ENCODE results near the gene VSIG1.

GRCh38 chrX:108049649-108050048 is 4.8 kb downstream of the VSIG1 start:
- TF ChIP-seq YY1 (IDR thresholded peaks at IDR 0.05; ENCODE audit: extremely low read depth, insufficient replicate concordance, low read depth, low read length) (no peak), JUND (IDR thresholded peaks at IDR 0.05) (no peak), POLR2AphosphoS5 (IDR thresholded peaks at IDR 0.05; ENCODE audit: low read depth, low read length) (no peak), SP1 (IDR thresholded peaks at IDR 0.05; ENCODE audit: low read depth) (no peak)

All from HCT116 (cell line).